Stimulated activated CD4-positive, alpha-beta T cell treated with anti-CD3 and anti-CD28 coated beads, Interleukin-4, amount 100 ng/mL, for 1 hour (primary cell): ENCODE measurements around the gene SPINK8.

Source experiments
- DNase-seq: peaks from one replicate; pipeline ENCODE4 v3.0.0-alpha.2; 2020

The SPINK8 gene

GRCh38 chr3:48318713-48319468 is 14.6 kb downstream of the SPINK8 start:
- no peak for DNase-seq

- no peak for DNase-seq
Measured at GRCh38 chr3:48314542-48314941, 18.9 kb downstream of the SPINK8 start.

GRCh38 chr3:48306860-48307530 is 26.5 kb downstream of the SPINK8 start:
- no peak for DNase-seq

- DNase-seq = no peak
Measured at GRCh38 chr3:48306290-48306689, 27.2 kb downstream of the SPINK8 start.

- DNase-seq = no peak
Measured at GRCh38 chr3:48305396-48305795, 28.1 kb downstream of the SPINK8 start.

GRCh38 chr3:48303021-48303420 is 30.4 kb downstream of the SPINK8 start:
- no peak for DNase-seq

- no peak for DNase-seq
Measured at GRCh38 chr3:48301800-48302166, 31.7 kb downstream of the SPINK8 start.

GRCh38 chr3:48301020-48301799 is 32.3 kb downstream of the SPINK8 start, which contains the start of gene NME6:
Gene NME6 (minus strand): TSS chr3:48301367.
- peak; percentile 94 for DNase-seq

- peak; percentile 10 for DNase-seq
Measured at GRCh38 chr3:48299746-48300712, 33.4 kb downstream of the SPINK8 start.

- DNase-seq = no peak
Measured at GRCh38 chr3:48297111-48297810, 36.2 kb downstream of the SPINK8 start.

- DNase-seq = no peak
Measured at GRCh38 chr3:48296699-48297098, 36.8 kb downstream of the SPINK8 start.

GRCh38 chr3:48294611-48295263 is 38.7 kb downstream of the SPINK8 start:
- no peak for DNase-seq

GRCh38 chr3:48289659-48290058 is 43.8 kb downstream of the SPINK8 start:
- DNase-seq = no peak

- no peak for DNase-seq
Measured at GRCh38 chr3:48287034-48287433, 46.4 kb downstream of the SPINK8 start.

GRCh38 chr3:48286308-48286707 is 47.2 kb downstream of the SPINK8 start:
- no peak for DNase-seq

- DNase-seq = no peak
Measured at GRCh38 chr3:48285675-48286074, 47.8 kb downstream of the SPINK8 start.

- no peak for DNase-seq
Measured at GRCh38 chr3:48285132-48285531, 48.3 kb downstream of the SPINK8 start.

GRCh38 chr3:48280881-48281280 is 52.6 kb downstream of the SPINK8 start:
- no peak for DNase-seq

GRCh38 chr3:48278884-48279559 is 54.4 kb downstream of the SPINK8 start:
- DNase-seq = no peak

- DNase-seq = no peak
Measured at GRCh38 chr3:48276911-48277641, 56.4 kb downstream of the SPINK8 start.
